Mesendoderm (in vitro differentiated cells): ENCODE results near the gene TARS2.

Source experiments
- DNase-seq: peaks from one replicate; pipeline ENCODE4 v3.0.0; 2013
- H2AK5ac ChIP-seq: 2 replicates; pipeline ENCODE4 v1.6.1; 2013; ENCODE audit warnings: low read length, inconsistent platforms
- H2BK120ac ChIP-seq: 2 replicates; pipeline ENCODE4 v1.6.1; 2013; ENCODE audit warnings: low read depth, mild to moderate bottlenecking, low read length, moderate library complexity, mixed read lengths
- H2BK15ac ChIP-seq: replicated peaks from 2 replicates; pipeline ENCODE4 v1.6.1; 2013; ENCODE audit warnings: low read depth, mild to moderate bottlenecking, moderate library complexity
- H2BK5ac ChIP-seq: 2 replicates; pipeline ENCODE4 v1.6.1; 2013; ENCODE audit warnings: low read length, inconsistent platforms
- H3K18ac ChIP-seq: 2 replicates; pipeline ENCODE4 v1.6.1; 2013; ENCODE audit warnings: mild to moderate bottlenecking, low read length, mixed read lengths
- H3K23ac ChIP-seq: one replicate; pipeline ENCODE4 v1.6.1; 2013; ENCODE audit warnings: low read length
- H3K27ac ChIP-seq: 2 replicates; pipeline ENCODE4 v1.5.1; 2013; ENCODE audit warnings: low read depth, mild to moderate bottlenecking, inconsistent platforms, low read length, moderate library complexity
- H3K27me3 ChIP-seq: 2 replicates; pipeline ENCODE4 v1.6.1; 2013; ENCODE audit warnings: low read length, control low read depth, mild to moderate bottlenecking, inconsistent platforms; ENCODE audit not compliant: insufficient read depth, poor library complexity
- H3K36me3 ChIP-seq: 2 replicates; pipeline ENCODE4 v1.6.1; 2013; ENCODE audit warnings: low read length, inconsistent platforms; ENCODE audit not compliant: control insufficient read depth, insufficient read depth
- H3K4ac ChIP-seq: one replicate; pipeline ENCODE4 v1.6.1; 2013; ENCODE audit warnings: low read depth, mild to moderate bottlenecking, low read length, moderate library complexity
- H3K4me1 ChIP-seq: 2 replicates; pipeline ENCODE4 v1.6.1; 2013; ENCODE audit warnings: low read depth, low read length, inconsistent platforms; ENCODE audit not compliant: control insufficient read depth
- H3K4me2 ChIP-seq: 2 replicates; pipeline ENCODE4 v1.6.1; 2013; ENCODE audit warnings: low read length
- H3K4me3 ChIP-seq: 2 replicates; pipeline ENCODE4 v1.5.1; 2013; ENCODE audit warnings: mild to moderate bottlenecking, low read length
- H3K56ac ChIP-seq: one replicate; pipeline ENCODE4 v1.6.1; 2013; ENCODE audit warnings: low read length
- H3K79me1 ChIP-seq: 2 replicates; pipeline ENCODE4 v1.6.1; 2013; ENCODE audit warnings: low read length, inconsistent platforms
- H3K79me2 ChIP-seq: 2 replicates; pipeline ENCODE4 v1.6.1; 2013; ENCODE audit warnings: mild to moderate bottlenecking, low read length; ENCODE audit not compliant: control insufficient read depth, insufficient read depth
- H3K9ac ChIP-seq: 2 replicates; pipeline ENCODE4 v1.6.1; 2013; ENCODE audit warnings: low read length, inconsistent platforms
- H4K5ac ChIP-seq: one replicate; pipeline ENCODE4 v1.6.1; 2013; ENCODE audit warnings: low read length
- H4K8ac ChIP-seq: one replicate; pipeline ENCODE4 v1.6.1; 2013; ENCODE audit warnings: low read depth, mild to moderate bottlenecking, control low read depth, low read length, moderate library complexity
- WGBS: extraction: QIAGEN DNeasy Blood & Tissue Kit; methylation state at CpG from one replicate; pipeline ENCODE4 v1.1.7; 2013; ENCODE audit warnings: low lambda C conversion rate, missing lambda C conversion rate; ENCODE audit not compliant: insufficient coverage; ENCODE audit errors: extremely low coverage; 5-methylcytosine and 5-hydroxymethylcytosine counted together

Gene TARS2

DNA sequence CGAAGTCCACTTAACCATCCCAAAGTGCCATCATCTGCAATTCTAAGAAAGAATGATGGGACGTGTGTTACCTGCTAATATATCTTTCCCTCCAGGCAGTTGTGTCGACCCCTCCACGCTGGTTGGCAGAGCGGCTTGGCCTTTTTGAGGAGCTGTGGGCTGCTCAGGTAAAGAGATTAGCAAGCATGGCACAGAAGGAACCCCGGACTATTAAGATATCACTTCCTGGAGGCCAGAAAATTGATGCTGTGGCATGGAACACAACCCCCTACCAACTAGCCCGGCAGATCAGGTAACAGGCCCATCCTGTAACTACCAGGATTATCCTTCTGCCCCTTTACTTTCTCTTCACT lies 520 bp downstream of the TARS2 start:
- Histone ChIP-seq H2AK5ac (peak overlapping the region; percentile 4), H2BK120ac (no peak overlapping the region), H2BK5ac (no peak overlapping the region), H3K4me1 (no peaks in the 10 kb centered on the region), H3K79me2 (peaks cover 2% of the 10 kb centered on the region), H4K5ac (peak overlapping the region; percentile 3), H3K79me1 (peaks cover 3% of the 10 kb centered on the region), H3K9ac (peak overlapping the region; percentile 84), H3K4me2 (peak overlapping the region; percentile 99), H3K4ac (no peak overlapping the region), H3K36me3 (peaks cover 1% of the 10 kb centered on the region), H3K27me3 (peaks cover 1% of the 10 kb centered on the region), H3K56ac (peak overlapping the region; percentile 95), H4K8ac (no peak overlapping the region), H2BK15ac (no peak overlapping the region), H3K27ac (no peak overlapping the region), H3K18ac (peak overlapping the region; percentile 57), H3K23ac (no peak overlapping the region), H3K4me3 (peak overlapping the region; percentile 94)
- no peak for DNase-seq
- WGBS: no CpG with 5 or more reads among the region's 7 CpGs

DNA sequence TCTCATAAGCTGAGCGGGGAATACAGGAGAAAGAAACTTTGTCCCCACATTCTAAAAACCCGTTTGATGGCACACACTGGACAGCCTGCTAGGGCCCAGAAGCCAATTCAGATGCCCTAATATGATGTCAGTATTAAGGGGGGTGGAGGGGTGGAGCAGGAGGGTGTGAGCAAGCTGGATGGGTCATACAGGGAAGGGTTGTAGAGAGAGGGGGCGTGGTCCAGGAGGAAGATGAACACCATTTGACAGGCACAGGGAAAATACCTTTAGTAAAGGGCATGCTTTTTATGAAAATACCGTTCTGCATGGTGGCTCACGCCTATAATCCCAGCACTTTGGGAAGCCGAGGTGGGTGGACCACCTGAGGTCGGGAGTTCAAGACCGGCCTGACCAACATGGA lies 6.0 kb downstream of the TARS2 start:
- no peak overlapping the region for H3K4me2 ChIP-seq
- no peak overlapping the region for H3K27ac ChIP-seq
- H2BK5ac ChIP-seq: no peak overlapping the region
- peaks cover 1% of the 10 kb centered on the region for H3K27me3 ChIP-seq
- H3K4me1 ChIP-seq: no peaks in the 10 kb centered on the region
- no peak overlapping the region for H4K5ac ChIP-seq
- no peaks in the 10 kb centered on the region for H3K79me1 ChIP-seq
- H2AK5ac ChIP-seq: no peak overlapping the region
- WGBS: no CpG with 5 or more reads among the region's 8 CpGs
- no peaks in the 10 kb centered on the region for H3K79me2 ChIP-seq
- DNase-seq: no peak
- no peak overlapping the region for H3K23ac ChIP-seq
- H4K8ac ChIP-seq: no peak overlapping the region
- no peak overlapping the region for H3K4ac ChIP-seq
- no peak overlapping the region for H3K18ac ChIP-seq
- no peak overlapping the region for H2BK15ac ChIP-seq
- H3K56ac ChIP-seq: no peak overlapping the region
- no peak overlapping the region for H3K4me3 ChIP-seq
- H2BK120ac ChIP-seq: no peak overlapping the region
- H3K36me3 ChIP-seq: peaks cover 4% of the 10 kb centered on the region
- no peak overlapping the region for H3K9ac ChIP-seq

DNA sequence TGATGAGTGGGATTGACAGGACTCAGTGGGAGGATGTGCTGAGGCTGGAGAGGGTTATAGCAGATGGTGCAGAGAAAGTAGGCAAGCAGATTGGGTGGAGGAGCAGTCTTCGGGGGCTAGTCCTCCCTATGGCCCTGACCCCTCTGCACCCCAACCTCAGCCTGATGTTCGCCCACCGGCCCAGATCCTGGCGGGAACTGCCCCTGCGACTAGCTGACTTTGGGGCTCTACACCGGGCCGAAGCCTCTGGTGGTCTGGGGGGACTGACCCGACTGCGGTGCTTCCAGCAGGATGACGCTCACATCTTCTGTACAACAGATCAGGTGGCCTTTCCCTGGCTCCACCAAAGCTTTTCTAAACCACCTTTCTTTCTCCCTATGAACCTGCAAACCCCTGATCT lies 11.1 kb downstream of the TARS2 start:
- Histone ChIP-seq H3K56ac (no peak overlapping the region), H3K18ac (no peak overlapping the region), H2BK5ac (no peak overlapping the region), H3K27ac (no peak overlapping the region), H2AK5ac (no peak overlapping the region), H3K9ac (no peak overlapping the region), H4K5ac (no peak overlapping the region), H3K79me2 (no peaks in the 10 kb centered on the region), H3K4me3 (no peak overlapping the region), H3K36me3 (peaks cover 4% of the 10 kb centered on the region), H3K4me2 (no peak overlapping the region), H2BK15ac (no peak overlapping the region), H4K8ac (no peak overlapping the region), H3K27me3 (no peaks in the 10 kb centered on the region), H3K4me1 (no peaks in the 10 kb centered on the region), H3K23ac (no peak overlapping the region), H2BK120ac (no peak overlapping the region), H3K4ac (no peak overlapping the region), H3K79me1 (no peaks in the 10 kb centered on the region)
- no CpG with 5 or more reads among the region's 10 CpGs for WGBS
- no peak for DNase-seq

DNA sequence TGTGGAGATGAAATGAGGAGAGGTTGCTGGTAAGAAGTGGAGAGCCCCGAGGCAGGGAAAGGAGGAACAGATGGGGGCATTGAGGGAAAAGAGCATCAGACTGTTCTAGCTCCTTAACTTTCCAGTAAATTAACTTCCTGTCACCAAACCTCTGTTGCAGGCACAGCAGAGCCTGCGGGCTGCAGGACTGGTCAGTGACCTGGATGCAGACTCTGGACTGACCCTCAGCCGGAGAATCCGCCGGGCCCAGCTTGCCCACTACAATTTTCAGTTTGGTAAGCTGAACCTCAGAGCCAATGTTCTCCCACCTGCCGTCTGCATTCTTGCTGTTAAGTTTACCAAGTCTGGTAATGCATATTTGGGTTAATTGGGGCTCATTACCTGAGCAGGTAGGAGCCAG lies 18.2 kb downstream of the TARS2 start:
- no peak overlapping the region for H3K27ac ChIP-seq
- H2BK15ac ChIP-seq: no peak overlapping the region
- no peak overlapping the region for H4K8ac ChIP-seq
- WGBS: no CpG with 5 or more reads among the region's 6 CpGs
- no peak for DNase-seq
- H2BK120ac ChIP-seq: no peak overlapping the region
- no peak overlapping the region for H2BK5ac ChIP-seq
- no peak overlapping the region for H3K4me2 ChIP-seq
- no peak overlapping the region for H3K4me3 ChIP-seq
- H3K27me3 ChIP-seq: no peaks in the 10 kb centered on the region
- peaks cover 2% of the 10 kb centered on the region for H3K36me3 ChIP-seq
- H3K79me2 ChIP-seq: no peaks in the 10 kb centered on the region
- no peak overlapping the region for H4K5ac ChIP-seq
- no peak overlapping the region for H3K4ac ChIP-seq
- no peak overlapping the region for H3K9ac ChIP-seq
- no peak overlapping the region for H3K23ac ChIP-seq
- H3K18ac ChIP-seq: no peak overlapping the region
- H3K56ac ChIP-seq: no peak overlapping the region
- no peak overlapping the region for H2AK5ac ChIP-seq
- H3K4me1 ChIP-seq: no peaks in the 10 kb centered on the region
- no peaks in the 10 kb centered on the region for H3K79me1 ChIP-seq

DNA sequence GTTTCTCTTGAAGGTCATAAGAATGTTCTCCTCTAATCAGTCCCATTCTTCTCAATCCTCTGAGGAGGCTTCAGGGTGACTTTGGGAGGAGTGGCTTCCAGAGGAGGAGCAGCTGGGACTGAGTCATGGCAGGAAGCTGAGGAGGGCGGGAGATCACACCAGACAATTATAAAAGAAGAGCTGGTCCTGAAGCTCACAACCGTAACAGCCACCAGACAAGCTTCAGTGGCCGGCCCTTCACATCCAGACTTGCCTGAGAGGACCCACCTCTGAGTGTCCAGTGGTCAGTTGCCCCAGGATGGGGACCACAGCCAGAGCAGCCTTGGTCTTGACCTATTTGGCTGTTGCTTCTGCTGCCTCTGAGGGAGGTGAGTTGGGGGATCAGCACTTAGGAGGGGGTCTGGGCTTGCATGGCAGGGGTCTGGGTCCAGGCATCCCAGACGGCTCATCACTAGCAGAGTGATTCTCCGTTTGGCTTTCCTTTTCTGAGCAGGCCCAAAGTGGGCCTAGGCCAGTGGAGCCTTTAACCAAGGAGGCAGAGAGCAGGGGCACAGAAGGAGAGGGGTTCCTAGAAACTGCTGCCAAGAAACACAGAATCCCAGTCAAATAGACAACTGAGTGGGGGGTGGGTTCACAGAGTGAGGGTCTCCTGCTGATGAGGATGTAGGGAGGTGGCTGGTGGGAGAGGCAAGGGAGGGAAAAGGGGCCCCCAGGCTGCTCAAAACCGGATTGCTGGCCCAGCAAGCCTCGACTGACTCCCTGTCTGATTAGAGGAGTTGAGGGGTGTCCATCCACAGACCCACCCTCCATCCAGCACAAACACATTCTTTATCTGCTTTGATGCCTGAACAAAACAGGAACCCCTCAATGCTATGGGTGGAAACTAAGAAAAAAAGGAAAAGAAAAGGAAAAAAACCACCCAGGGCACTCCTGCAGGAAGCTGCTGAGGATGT lies 21.0 kb downstream of the TARS2 start, which contains the start of gene ECM1:
Gene ECM1, plus strand, starts transcription at position 198 of the 953 bp plus-strand sequence. Its CDS starts 101 bp downstream, at position 299.
- H2BK15ac ChIP-seq: no peak within 1 kb of the TSS
- peak within 1 kb of the TSS; percentile 31 for H3K56ac ChIP-seq
- peak; percentile 82 for DNase-seq
- H3K18ac ChIP-seq: no peak within 1 kb of the TSS
- no peak within 1 kb of the TSS for H2AK5ac ChIP-seq
- peaks cover 2% of the 10 kb centered on the region for H3K36me3 ChIP-seq
- no peak within 1 kb of the TSS for H3K27ac ChIP-seq
- no peak within 1 kb of the TSS for H2BK120ac ChIP-seq
- H4K8ac ChIP-seq: no peak within 1 kb of the TSS
- no peak within 1 kb of the TSS for H2BK5ac ChIP-seq
- H3K4me3 ChIP-seq: no peak within 1 kb of the TSS
- H4K5ac ChIP-seq: no peak within 1 kb of the TSS
- peak within 1 kb of the TSS; percentile 20 for H3K9ac ChIP-seq
- no peak within 1 kb of the TSS for H3K4me2 ChIP-seq
- no peak within 1 kb of the TSS for H3K4ac ChIP-seq
- no peaks in the 10 kb centered on the region for H3K4me1 ChIP-seq
- no peaks in the 10 kb centered on the region for H3K79me2 ChIP-seq
- WGBS: no CpG with 5 or more reads among the region's 7 CpGs
- no peak within 1 kb of the TSS for H3K23ac ChIP-seq
- H3K27me3 ChIP-seq: no peaks in the 10 kb centered on the region
- no peaks in the 10 kb centered on the region for H3K79me1 ChIP-seq
